Glomerular visceral epithelial cell (primary cell): ENCODE data around the gene TMEM123.
"Not testable (repeated sequence)": the region's sequence is repeated elsewhere in the genome, so short reads cannot be mapped to it uniquely, and the experiment has no call there.

Experiments
- DNase-seq: peaks from one replicate; pipeline ENCODE4 v3.0.0-alpha.2; 2016; ENCODE audit errors: extremely low spot score

Gene TMEM123

GRCh38 chr11:102393272-102393730 is 59.3 kb downstream of the TMEM123 start:
- DNase-seq = no peak

GRCh38 chr11:102391549-102392237 is 60.9 kb downstream of the TMEM123 start:
- no peak for DNase-seq

GRCh38 chr11:102390667-102391465 is 61.7 kb downstream of the TMEM123 start:
- peak; percentile 69 for DNase-seq

- no peak for DNase-seq
Observed at GRCh38 chr11:102389253-102389652, 63.3 kb downstream of the TMEM123 start.

- no peak for DNase-seq
Observed at GRCh38 chr11:102387043-102387781, 65.4 kb downstream of the TMEM123 start.

GRCh38 chr11:102386136-102386734 is 66.3 kb downstream of the TMEM123 start:
- no peak for DNase-seq

GRCh38 chr11:102385085-102386007 is 67.2 kb downstream of the TMEM123 start:
- DNase-seq = no peak

GRCh38 chr11:102384419-102385079 is 68.0 kb downstream of the TMEM123 start:
- no peak for DNase-seq

- DNase-seq = no peak
Observed at GRCh38 chr11:102383839-102384238, 68.7 kb downstream of the TMEM123 start.

- no peak for DNase-seq
Observed at GRCh38 chr11:102382384-102382783, 70.2 kb downstream of the TMEM123 start.

- no peak for DNase-seq
Observed at GRCh38 chr11:102378818-102379217, 73.7 kb downstream of the TMEM123 start.

- DNase-seq = no peak
Observed at GRCh38 chr11:102377891-102378290, 74.7 kb downstream of the TMEM123 start.

GRCh38 chr11:102375720-102376399 is 76.7 kb downstream of the TMEM123 start:
- no peak for DNase-seq

GRCh38 chr11:102374633-102375424 is 77.7 kb downstream of the TMEM123 start:
- not testable (repeated sequence) for DNase-seq

GRCh38 chr11:102368472-102368871 is 84.1 kb downstream of the TMEM123 start:
- DNase-seq = no peak

- peak; percentile 3 for DNase-seq
Observed at GRCh38 chr11:102367364-102367763, 85.2 kb downstream of the TMEM123 start.

GRCh38 chr11:102364991-102365390 is 87.6 kb downstream of the TMEM123 start:
- DNase-seq = no peak

GRCh38 chr11:102361086-102362031 is 91.2 kb downstream of the TMEM123 start:
- DNase-seq = no peak
